Right kidney (tissue), 1 donor: ENCODE data around the gene SMAD3.
"Not testable (repeated sequence)": the region's sequence is repeated elsewhere in the genome, so short reads cannot be mapped to it uniquely, and the experiment has no call there.

Experiments
- DNase-seq: peaks from one replicate; pipeline ENCODE4 v3.0.0-alpha.2; 2016

The SMAD3 gene

DNA sequence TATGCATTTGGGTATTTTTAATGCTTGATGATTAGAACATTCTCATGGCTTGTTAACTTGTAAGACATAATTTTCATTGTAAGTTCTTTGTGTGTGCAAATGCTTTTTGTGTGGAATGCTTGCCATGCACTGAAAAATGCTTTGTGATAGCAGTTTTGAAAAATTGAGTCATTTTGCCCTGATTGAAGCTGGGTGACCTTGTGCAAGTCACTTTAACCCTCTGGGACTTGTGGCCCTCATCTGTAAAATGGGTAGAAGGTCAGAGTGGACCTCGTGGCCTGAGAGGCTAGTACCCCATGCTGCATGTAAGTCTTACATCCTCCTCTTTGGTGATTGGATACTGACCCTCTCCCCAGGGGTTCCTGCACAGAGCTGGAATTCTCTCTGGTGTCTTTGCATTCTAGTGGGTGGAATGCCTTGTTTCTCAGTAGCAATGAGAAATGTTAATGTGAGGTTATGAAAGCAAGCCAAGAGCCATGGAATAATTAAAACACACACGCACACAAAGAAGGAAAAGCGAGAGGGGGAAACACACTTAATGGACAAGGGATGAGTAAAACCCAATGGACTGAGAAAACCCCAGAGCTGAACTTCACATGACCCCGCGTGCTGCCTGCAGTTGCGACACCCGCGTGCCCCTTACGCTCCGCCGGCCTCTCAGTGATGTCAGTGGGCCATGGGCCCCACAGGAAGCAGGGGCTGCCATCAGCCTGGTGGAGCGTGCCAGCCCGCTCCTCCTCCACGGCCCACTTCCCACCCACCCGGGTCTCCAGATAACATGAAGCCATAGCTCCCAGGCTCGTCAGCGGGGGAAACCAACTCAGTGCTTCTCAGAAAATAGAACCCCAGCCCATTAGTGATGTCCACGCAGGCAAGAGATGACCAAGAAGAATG lies 44.0 kb downstream of the SMAD3 start:
- DNase-seq, result peak; percentile 70

DNA sequence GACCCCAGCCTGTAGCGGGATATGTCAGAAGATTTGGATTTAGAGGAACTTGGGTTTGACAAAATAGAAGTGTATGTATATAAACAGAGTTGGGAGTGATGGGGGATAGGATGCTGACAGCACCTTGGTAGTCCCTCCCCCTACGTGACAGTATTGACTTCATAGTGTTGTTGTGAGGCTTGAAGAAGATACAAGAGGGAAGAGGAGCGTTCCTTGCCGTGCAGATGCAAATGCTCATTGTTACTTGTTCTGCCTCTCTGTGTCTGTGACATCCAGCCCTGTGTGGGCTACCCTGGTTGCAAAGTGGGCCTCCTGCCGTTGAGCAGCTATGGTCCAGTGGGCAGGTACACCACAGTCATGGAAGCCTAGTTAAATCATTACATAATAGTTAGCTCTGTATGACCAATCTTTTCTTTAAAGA lies 45.0 kb downstream of the SMAD3 start:
- DNase-seq, result no peak

DNA sequence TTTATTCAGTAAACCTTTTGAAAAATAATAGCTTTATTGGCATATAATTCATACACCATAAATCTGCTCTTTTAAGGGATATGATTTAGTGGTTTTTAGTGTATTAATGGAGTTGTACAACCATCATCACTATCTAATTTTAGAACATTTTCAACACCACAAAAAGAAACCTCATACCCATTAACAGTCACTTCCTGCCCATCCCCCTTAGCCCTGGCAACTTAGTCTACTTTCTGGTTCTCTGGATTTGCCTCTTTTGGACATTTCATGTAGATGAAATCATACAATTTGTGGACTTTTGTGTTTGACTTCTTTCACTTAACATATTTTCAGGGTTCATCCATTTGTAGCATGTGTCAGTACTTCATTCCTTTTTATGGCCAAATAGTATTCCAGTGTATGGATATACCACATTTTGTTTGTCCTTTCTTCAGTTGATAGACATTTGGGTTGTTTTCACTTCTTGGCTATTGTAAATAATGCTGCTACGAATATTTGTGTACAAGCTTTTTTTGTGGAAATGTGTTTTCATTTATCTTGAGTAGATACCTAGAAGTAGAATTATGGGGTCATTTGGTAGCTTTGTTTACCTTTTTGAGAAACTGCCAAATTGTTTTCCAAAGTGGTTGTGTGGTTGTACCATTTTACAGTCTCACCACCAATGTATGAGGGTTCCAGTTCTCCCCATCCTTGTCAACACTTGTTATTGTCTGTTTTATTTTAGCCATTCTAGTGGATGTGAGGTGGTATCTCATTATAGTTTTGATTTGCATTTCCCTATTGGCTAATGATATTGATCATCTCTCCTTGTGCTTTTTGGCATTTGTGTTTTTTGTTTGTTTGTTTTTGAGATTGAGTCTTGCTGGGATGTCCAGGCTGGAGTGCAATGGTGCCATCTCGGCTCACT lies 45.8 kb downstream of the SMAD3 start:
- no peak for DNase-seq

DNA sequence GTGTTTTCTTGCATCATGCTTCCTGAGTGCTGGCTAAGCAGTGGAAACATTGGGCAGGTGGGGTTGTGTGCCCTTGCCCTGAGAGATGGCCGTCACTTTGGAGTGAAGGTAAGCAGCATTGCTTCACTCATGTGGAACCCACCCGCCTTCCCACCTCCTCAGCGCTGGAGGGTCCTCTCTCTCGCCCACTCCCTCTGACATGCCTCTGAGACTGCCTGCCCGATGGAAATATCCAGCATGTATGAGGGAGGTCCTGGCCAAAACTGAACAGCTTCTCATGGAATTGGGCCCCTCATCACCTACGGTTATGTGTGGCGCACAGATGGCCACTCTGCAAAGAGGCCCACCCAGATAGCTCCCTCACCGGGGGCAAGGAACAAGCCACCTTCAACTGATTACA lies 48.6 kb downstream of the SMAD3 start:
- no peak for DNase-seq

DNA sequence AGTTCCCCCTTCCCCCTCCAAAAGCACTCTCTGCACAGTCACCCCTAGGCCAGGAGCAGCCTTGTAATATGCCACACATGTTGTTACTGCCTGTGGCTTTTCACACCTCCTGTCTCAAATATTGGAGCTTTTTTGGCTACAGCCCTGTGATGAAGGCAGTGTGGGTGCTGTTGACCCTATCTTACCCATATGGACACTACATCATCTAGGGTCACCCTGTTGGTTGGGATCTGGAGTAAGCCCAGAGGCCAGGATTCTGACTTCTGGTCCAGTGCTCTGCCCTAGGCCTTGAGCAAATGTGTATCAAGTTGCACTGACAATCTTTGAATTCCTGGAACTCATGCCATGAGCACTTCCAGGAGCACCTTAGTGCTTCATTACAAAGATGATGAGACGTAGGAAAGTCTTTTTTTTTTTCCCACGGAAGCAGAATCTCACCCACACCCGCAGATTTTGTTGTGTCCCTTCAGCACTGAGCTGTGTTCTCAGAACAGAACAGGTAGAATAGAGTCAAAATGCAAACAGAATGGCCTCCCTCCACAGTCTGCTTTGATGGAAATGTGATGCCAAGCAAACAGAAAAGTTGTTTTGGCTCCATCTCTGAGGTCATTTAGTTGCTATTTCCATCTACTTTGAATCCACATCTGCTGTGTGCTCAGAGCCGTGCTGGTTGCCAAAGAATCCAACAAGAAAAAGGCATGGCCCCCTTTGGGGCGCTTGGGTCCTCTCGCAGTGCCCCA lies 49.6 kb downstream of the SMAD3 start:
- no peak for DNase-seq

DNA sequence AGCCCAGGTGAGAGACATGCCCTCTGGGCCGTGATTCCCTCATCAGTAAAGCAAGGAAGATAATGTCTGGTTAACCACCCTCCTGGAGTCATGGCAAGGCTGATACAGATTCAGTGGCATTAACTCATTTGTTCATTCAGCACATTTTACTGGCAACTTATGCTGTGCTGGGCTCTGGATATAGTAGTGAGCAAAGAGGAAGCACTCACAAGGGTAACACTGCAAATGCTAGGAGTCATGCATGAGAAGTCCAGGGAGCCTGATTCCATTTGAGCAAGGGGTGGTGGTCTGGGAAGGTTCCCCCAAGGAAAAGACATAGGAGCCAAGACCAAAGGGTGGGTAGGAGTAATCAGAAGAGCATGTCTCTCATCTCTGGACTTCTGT lies 50.2 kb downstream of the SMAD3 start:
- DNase-seq, result no peak

DNA sequence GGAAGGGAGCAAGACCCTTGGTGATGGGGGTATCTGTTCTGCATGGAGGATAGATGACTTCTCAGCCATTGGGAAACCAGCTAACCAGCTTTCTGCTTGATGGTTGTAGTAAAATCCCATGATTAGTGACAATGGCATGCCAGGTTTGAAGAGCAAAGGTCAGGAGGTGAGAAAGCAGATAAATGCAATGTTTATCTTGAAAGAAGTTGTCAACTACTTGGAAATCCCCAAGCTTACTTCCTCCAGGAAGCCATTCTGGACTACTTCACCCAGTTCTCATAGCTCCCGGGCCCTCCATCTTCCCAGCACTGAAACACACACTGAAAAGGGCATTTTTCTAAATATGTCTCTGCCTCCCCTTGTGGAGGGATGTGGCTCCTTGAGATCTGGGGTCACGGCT lies 51.3 kb downstream of the SMAD3 start:
- no peak for DNase-seq

DNA sequence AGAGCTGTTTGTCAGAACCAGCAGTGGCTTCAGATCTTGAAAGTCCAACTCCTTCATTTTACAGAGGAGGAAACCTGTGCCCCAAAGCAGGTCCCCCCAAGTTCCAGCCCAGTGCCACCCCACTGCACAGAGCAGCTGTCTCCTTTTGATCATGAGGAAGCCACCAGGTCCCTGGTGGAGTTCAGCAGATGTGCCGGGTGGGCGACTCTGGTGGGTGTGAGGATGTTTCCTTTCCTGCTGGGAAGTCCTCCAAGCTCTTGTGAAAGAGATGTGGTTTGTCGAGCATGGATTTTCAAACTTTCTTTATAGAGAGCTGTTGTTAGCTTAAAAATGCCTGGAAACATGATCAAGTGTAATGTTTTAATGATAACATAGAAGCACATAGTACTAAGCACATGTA lies 52.0 kb downstream of the SMAD3 start:
- DNase-seq, result no peak

DNA sequence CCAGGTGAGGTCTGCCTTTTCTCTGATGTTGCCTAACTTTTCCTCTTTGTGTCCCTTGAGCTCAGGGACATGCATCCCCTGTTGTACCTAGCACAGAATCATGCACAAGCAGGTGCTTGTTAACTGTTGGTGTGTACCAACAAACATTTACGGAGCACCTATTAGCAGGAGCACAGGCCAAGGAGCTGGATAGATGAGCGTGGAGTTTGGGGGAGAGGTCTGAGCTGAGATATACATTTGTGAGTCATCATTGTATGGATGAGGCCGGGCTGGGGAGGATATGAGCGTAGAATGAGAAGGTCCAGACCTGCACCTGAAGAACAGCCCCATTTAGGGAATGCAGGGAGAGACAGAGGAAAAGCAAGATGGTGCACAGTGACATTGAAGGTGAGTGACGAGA lies 53.4 kb downstream of the SMAD3 start:
- no peak for DNase-seq

DNA sequence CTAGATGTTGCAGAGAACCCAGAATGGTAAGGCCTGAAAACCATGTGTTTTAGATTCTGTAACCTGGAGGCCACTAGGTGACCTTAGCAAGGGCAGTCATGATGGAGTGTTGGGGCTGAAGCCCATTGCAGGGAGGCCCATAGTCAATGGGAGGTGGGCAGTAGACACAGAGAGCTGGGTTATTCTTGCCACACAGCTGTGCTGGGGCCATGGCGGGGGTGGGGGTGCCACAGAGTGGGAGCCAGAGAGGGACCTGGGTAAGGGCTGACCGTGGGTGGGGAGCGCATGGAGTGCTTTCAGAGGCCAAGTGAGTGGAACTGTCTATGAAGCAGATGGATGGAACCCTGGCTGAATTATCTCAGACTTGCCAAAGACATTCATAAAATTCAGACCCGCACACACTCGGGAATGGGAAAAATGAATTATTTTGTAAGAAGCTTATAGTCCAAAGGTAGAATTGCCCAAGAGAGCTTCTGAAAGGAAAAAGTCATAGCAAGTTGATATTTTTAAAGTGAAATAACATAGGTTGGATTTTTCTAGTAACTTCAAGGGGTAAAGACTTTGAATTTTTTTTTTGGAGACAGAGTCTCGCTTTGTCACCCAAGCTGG lies 53.9 kb downstream of the SMAD3 start:
- DNase-seq, result no peak

DNA sequence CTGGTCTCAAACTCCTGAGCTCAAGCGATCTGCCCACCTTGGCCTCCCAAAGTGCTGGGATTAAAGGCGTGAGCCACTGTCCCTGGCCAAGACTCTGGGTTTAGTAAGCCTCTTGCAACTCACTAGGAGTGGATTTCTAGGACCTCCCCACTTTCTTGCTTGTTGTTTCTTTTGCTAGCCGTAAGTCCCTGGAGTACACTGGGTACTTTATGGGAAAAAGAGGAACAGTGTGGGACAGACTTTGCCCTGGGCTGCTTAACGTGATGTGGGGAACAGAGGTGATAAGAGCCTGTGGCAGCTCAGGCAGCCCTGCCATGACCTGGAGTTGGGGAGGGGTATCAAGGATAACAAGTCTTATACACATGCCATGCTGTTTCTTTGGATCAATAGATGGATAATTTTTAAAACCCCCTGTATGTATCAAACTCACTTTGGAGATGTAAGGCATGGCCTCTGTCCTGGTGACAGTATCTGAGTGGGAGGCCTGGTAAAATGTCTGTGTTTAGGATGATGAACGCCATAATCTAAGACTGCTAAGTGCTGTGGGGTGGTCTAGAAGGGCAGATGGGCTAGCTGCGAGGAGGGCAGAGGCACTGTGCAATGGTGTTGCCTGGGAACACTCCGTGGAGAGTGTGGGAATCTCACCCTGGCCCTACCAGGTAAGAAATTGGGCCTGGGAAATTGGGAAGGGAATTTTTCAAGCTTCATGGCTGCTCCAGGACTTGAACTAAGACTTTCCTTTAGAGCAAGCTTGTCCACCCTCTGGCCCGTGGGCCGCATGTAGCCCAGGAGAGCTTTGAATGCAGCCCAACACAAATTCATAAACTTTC lies 54.8 kb downstream of the SMAD3 start:
- no peak for DNase-seq

DNA sequence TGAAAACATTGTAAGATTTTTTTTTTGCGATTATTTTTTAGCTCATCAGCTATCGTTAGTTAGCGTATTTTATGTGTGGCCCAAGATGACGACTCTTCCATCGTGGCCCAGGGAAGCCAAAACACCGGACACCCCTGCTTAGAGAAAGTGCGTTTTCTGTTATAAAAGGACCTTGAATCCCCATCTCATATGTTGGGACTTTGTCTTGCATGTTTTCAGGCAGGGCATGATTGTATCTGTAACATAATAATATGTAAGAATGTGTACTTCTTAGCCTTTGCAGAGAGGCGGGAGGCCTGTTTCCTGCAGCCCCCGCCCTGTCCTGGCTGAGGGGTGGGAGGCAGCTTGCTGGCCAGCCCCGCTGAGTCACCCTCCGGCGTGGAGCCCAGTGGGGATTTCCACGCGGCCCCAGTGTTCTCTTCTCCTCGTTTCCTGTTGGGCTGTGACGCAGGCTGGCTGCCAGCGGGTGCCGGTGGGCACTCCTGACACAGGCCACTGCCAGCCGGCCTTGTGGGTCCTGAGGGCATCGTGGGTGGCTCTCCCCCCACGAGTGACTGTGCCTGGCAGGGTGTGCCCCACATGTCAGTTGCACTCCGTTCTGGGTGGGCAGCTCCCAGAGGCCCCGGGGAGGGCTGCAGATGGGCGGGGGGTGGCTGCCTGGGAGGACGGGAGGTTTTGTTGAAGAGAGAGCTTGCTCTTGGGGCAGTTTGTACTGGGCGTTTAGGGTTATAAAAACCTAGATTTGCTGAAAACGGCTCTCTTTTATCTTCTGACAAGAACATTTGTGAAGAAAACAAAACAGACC lies 55.6 kb downstream of the SMAD3 start:
- DNase-seq, result peak; percentile 67

DNA sequence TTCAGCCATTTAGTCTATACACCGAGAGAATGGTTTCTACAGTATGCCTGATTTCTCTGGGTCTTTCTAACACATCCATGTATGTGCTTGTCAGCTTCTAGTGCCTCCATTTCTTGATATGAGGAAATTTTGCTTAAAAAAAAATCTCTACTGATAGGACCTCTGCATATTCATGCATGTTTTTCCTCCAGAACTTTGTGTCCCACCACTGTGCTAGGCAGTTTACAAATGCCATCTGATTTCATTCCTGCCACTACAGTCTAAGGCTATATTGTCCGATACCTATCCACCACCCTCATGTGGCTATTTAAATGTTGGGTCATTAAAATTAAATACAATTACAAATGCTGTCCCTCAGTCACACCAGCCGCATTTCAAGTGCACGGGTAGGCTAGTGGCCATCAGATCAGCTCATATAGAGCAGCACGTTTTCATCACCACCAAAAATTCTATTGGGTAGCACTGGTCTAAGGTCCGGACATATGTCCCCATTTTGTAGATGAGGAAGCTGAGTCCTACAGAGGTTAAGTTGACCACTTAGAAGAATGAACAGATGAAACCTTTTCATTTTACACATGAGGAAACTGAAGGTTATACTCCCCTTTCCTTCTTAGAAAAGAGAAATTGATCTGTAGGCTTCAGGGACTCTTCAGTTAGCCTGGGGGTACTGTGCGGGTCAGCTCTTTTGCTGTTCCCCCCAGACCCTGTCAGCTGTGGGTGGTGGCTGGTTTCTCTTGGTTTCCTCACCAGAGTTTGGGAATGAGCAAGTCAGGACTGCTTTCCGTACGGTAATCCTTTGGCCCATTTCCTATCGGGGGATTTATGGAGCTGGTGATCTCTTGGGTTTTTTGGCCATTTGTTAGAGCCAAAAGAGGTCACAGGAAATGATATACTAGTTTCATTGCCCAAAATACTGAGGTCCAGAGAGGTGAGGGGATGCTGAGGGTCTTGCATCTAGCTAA lies 56.5 kb downstream of the SMAD3 start:
- no peak for DNase-seq

DNA sequence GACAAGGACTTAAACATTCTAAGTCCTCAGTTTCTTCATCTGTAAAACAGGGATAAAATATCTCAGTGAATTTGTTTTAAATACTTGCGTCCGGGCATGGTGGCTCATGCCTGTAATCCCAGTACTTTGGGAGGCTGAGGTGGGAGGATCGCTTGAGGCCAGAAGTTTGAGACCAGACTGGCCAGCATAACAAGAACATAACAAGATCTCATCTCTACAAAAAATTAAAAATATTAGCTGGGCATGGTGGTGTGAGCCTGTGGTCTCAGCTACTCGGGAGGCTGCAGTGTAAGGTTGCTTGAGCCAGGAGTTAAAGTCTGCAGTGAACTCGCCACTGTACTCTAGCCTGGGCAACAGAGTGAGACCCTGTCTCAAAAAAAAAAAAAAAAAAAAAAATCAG lies 57.4 kb downstream of the SMAD3 start:
- not testable (repeated sequence) for DNase-seq

DNA sequence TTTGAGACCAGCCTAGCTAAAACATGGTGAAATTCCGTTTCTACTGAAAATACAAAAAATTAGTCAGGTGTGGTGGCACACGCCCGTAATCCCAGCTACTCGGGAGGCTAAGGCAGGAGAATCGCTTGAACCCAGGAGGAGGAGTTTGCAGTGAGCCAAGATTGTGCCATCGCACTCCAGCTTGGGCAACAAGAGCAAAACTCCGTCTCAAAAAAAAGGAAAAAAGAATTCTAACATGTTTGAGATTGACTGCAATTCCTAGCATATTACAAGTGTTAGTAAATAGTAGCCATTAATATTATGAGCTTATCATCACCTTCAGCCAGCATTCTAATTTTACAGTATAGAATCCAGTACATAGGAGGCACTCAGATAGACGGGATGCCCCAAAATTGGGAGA lies 57.9 kb downstream of the SMAD3 start:
- not testable (repeated sequence) for DNase-seq

DNA sequence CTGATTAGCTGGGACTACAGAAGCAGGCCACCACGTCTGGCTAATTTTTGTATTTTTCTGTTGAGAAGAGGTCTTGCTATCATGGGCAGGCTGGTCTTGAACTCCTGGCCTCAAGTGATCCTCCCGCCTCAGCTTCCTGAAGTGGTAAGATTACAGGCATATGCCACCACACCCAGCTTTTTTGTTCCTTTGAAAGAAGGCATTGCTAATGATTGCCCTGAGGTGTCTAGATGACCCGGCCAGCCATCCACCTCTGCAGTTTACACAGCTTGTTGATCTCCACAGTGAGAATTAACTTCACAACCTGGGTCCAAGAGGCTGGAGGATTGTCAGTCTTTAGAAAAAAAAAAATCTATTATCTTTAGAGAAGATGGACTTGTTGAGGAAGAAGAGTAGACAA lies 58.7 kb downstream of the SMAD3 start:
- no peak for DNase-seq

DNA sequence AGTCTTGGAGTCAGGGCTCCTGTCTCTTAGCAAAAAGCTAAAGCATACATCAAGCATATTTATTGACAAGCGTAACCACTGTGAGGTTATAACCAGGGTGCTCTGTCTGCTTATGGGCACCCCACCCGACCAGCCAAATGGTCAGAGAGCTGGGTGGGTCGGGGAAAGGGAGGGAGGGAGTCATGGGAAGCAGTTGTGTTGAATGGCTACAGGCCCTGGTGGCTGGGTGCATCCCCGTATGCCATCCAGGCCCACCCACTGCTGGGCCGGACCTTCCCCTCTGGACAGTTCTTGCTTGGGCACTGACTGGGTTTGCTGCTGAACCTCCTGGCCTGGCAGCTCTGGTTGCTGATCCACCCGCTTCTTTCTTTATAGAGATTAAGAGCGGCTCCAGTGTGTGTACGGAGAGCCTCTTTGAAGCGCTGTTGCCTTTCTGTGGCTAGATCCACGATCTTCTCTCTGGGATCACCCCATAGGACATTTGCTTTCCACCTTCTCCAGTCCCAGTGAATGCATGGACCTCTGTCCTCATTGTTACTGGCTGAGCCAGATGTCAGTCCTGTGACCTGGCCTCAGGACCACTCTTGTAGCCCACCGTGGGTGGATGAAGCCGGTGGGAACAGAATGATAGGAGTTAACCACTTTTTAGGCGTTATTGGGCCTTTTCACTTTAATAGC lies 59.6 kb downstream of the SMAD3 start:
- DNase-seq, result no peak
